Measurements from ENCODE around the gene EEPD1.

GRCh38 chr7:36300696-36301350, 147.8 kb downstream of the EEPD1 start:
- TF ChIP-seq POLR2AphosphoS5 (IDR thresholded peaks at IDR 0.05; ENCODE audit: low read depth, low read length) (no peak), PAX5 (IDR thresholded peaks at IDR 0.05; ENCODE audit: insufficient read depth, low read length, severe bottlenecking) (no peak)
